H9 (cell line): ENCODE results near the gene ZFP37. TPM values are rescaled to one million over a fixed set of nuclear protein-coding genes. Genes with fewer than 3 reads are reported as not detected.
A peak's percentile ranks its signal among the peaks of the same experiment; 100 is the strongest.

Source experiments
- DNase-seq: peaks from one replicate; pipeline ENCODE4 v3.0.0-alpha.2; 2017
- H2AFZ ChIP-seq: one replicate; pipeline ENCODE4 v1.6.1; 2013; ENCODE audit warnings: mild to moderate bottlenecking, low read length, control low read depth, moderate library complexity
- H2AK5ac ChIP-seq: 2 replicates; pipeline ENCODE4 v1.6.1; 2013; ENCODE audit warnings: low read length, control low read depth, mixed read lengths; ENCODE audit not compliant: insufficient read length
- H2BK120ac ChIP-seq: one replicate; pipeline ENCODE4 v1.6.1; 2013; ENCODE audit warnings: low read depth, mild to moderate bottlenecking, low read length, control low read depth, inconsistent platforms; ENCODE audit not compliant: poor library complexity, severe bottlenecking
- H2BK12ac ChIP-seq: 2 replicates; pipeline ENCODE4 v1.6.1; 2013; ENCODE audit warnings: low read length, control low read depth, mixed read lengths, low read depth; ENCODE audit not compliant: insufficient read length
- H2BK15ac ChIP-seq: 2 replicates; pipeline ENCODE4 v1.6.1; 2013; ENCODE audit warnings: low read depth, low read length, control low read depth
- H2BK20ac ChIP-seq: one replicate; pipeline ENCODE4 v1.6.1; 2013; ENCODE audit warnings: low read depth, mild to moderate bottlenecking, low read length, control low read depth, inconsistent platforms; ENCODE audit not compliant: poor library complexity, severe bottlenecking
- H2BK5ac ChIP-seq: 2 replicates; pipeline ENCODE4 v1.6.1; 2013; ENCODE audit warnings: low read length, control low read depth, mixed read lengths; ENCODE audit not compliant: insufficient read length
- H3K14ac ChIP-seq: 2 replicates; pipeline ENCODE4 v1.6.1; 2013; ENCODE audit warnings: low read length, control low read depth; ENCODE audit not compliant: insufficient read depth
- H3K18ac ChIP-seq: 2 replicates; pipeline ENCODE4 v1.6.1; 2013; ENCODE audit warnings: low read depth, mild to moderate bottlenecking, mixed read lengths, low read length, control low read depth; ENCODE audit not compliant: insufficient read length
- H3K23ac ChIP-seq: 2 replicates; pipeline ENCODE4 v1.6.1; 2013; ENCODE audit warnings: low read length, control low read depth, mixed read lengths, low read depth; ENCODE audit not compliant: insufficient read length
- H3K23me2 ChIP-seq: 2 replicates; pipeline ENCODE4 v1.6.1; 2013; ENCODE audit warnings: low read depth, mild to moderate bottlenecking, mixed read lengths, low read length, control low read depth; ENCODE audit not compliant: insufficient read length, poor library complexity, severe bottlenecking
- H3K27ac ChIP-seq: 2 replicates; pipeline ENCODE4 v1.5.1; 2013; ENCODE audit warnings: low read length, control low read depth, mixed read lengths, low read depth; ENCODE audit not compliant: insufficient read length
- H3K27me3 ChIP-seq: 2 replicates; pipeline ENCODE4 v1.6.1; 2013; ENCODE audit warnings: low read length, control low read depth, inconsistent platforms; ENCODE audit not compliant: insufficient read depth
- H3K4ac ChIP-seq: 2 replicates; pipeline ENCODE4 v1.6.1; 2013; ENCODE audit warnings: low read depth, mild to moderate bottlenecking, control low read depth, inconsistent platforms, low read length, moderate library complexity
- H3K4me1 ChIP-seq: 2 replicates; pipeline ENCODE4 v1.6.1; 2013; ENCODE audit warnings: low read length, control low read depth, inconsistent platforms; ENCODE audit not compliant: insufficient read depth
- H3K4me2 ChIP-seq: 2 replicates; pipeline ENCODE4 v1.6.1; 2013; ENCODE audit warnings: low read length, control low read depth, mixed read lengths; ENCODE audit not compliant: insufficient read length, insufficient read depth
- H3K56ac ChIP-seq: 2 replicates; pipeline ENCODE4 v1.6.1; 2013; ENCODE audit warnings: low read depth, mild to moderate bottlenecking, mixed read lengths, low read length, control low read depth; ENCODE audit not compliant: insufficient read length
- H3K79me1 ChIP-seq: 2 replicates; pipeline ENCODE4 v1.6.1; 2013; ENCODE audit warnings: low read depth, mild to moderate bottlenecking, moderate library complexity, low read length, control low read depth, inconsistent platforms; ENCODE audit not compliant: insufficient read depth, poor library complexity, severe bottlenecking
- H3K79me2 ChIP-seq: 2 replicates; pipeline ENCODE4 v1.6.1; 2013; ENCODE audit warnings: low read length, control low read depth, inconsistent platforms; ENCODE audit not compliant: insufficient read depth
- H3K9ac ChIP-seq: 2 replicates; pipeline ENCODE4 v1.6.1; 2013; ENCODE audit warnings: low read length, control low read depth, mixed read lengths; ENCODE audit not compliant: insufficient read length; ENCODE audit errors: extremely low read depth
- H3K9me3 ChIP-seq: one replicate; pipeline ENCODE4 v1.6.1; 2013; ENCODE audit warnings: low read depth, low read length, inconsistent platforms; ENCODE audit not compliant: control insufficient read depth
- H3T11ph ChIP-seq: one replicate; pipeline ENCODE4 v1.6.1; 2013; ENCODE audit warnings: mild to moderate bottlenecking, low read length, control low read depth, inconsistent platforms
- H4K20me1 ChIP-seq: one replicate; pipeline ENCODE4 v1.6.1; 2013; ENCODE audit not compliant: control insufficient read depth, insufficient read length, insufficient read depth
- H4K5ac ChIP-seq: 2 replicates; pipeline ENCODE4 v1.6.1; 2013; ENCODE audit warnings: low read depth, mild to moderate bottlenecking, mixed read lengths, low read length, control low read depth; ENCODE audit not compliant: insufficient read length
- H4K8ac ChIP-seq: replicated peaks from 2 replicates; pipeline ENCODE4 v1.6.1; 2013; ENCODE audit warnings: low read length, control low read depth, mixed read lengths, low read depth; ENCODE audit not compliant: insufficient read length
- H4K91ac ChIP-seq: 2 replicates; pipeline ENCODE4 v1.6.1; 2013; ENCODE audit warnings: low read depth, mild to moderate bottlenecking, moderate library complexity, mixed read lengths, low read length, control low read depth; ENCODE audit not compliant: insufficient read length
- H3K27ac Mint-ChIP-seq, 3 experiments: 2 replicates in 2 of 3; 3 replicates in 1 of 3; pipeline ENCODE4 v1.8.0; 2020 to 2021; ENCODE audit warnings: mixed read lengths in 3 of 3, mild to moderate bottlenecking in 1 of 3, moderate library complexity in 1 of 3
- H3K27me3 Mint-ChIP-seq: 2 replicates; pipeline ENCODE4 v1.8.0; 2021; ENCODE audit warnings: low read depth, mild to moderate bottlenecking, moderate library complexity, mixed read lengths
- H3K36me3 Mint-ChIP-seq, 3 experiments: 2 replicates in 2 of 3; 3 replicates in 1 of 3; pipeline ENCODE4 v1.8.0; 2020 to 2021; ENCODE audit warnings: low read depth in 3 of 3, mixed read lengths in 3 of 3; ENCODE audit not compliant: insufficient read depth in 1 of 3
- H3K4me1 Mint-ChIP-seq, 2 experiments: 2 replicates each; pipeline ENCODE4 v1.8.0; 2020; ENCODE audit warnings: mixed read lengths in 2 of 2
- H3K4me3 Mint-ChIP-seq, 2 experiments: 2 replicates in 1 of 2; 3 replicates in 1 of 2; pipeline ENCODE4 v1.8.0; 2020 to 2021; ENCODE audit warnings: mild to moderate bottlenecking in 2 of 2, mixed read lengths in 2 of 2, moderate library complexity in 1 of 2
- H3K9me3 Mint-ChIP-seq, 2 experiments: 2 replicates in 1 of 2; 3 replicates in 1 of 2; pipeline ENCODE4 v1.8.0; 2020; ENCODE audit warnings: mild to moderate bottlenecking in 2 of 2, mixed read lengths in 2 of 2, moderate library complexity in 1 of 2
- WGBS: extraction: QIAGEN DNeasy Blood & Tissue Kit; methylation state at CpG from one replicate; pipeline ENCODE4 v1.1.7; 2013; ENCODE audit warnings: missing lambda C conversion rate, low lambda C conversion rate, mixed read lengths; ENCODE audit not compliant: insufficient read length; ENCODE audit errors: extremely low coverage; 5-methylcytosine and 5-hydroxymethylcytosine counted together
- total RNA-seq: library from RNA; stranded (reverse); gene quantifications from 2 replicates; pipeline ENCODE4 v1.2.1, GENCODE V29; 2021
- TF ChIP-seq, protein P1 (sequence below): fragments of 200-600 bp; sonication (generic); conservative IDR thresholded peaks from 3 replicates; pipeline ENCODE4 v1.8.0; 2021; ENCODE audit warnings: antibody characterized with exemption, mild to moderate bottlenecking

The ZFP37 gene
- total RNA-seq, 1 experiment from 2014 or later, result 5.1 TPM

GRCh38 chr9:113005777-113006176 lies 50.7 kb downstream of the ZFP37 start:
- WGBS, result no CpG with 5 or more reads among the region's 1 CpG
- Histone ChIP-seq H3T11ph (no peak overlapping the region), H3K4ac (no peak overlapping the region), H4K8ac (no peak overlapping the region), H3K9ac (no peak overlapping the region), H3K79me2 (no peaks in the 10 kb centered on the region), H3K9me3 (peaks cover 27% of the 10 kb centered on the region), H2BK5ac (no peak overlapping the region), H3K4me2 (no peak overlapping the region), H2AFZ (no peak overlapping the region), H3K14ac (no peak overlapping the region), H3K18ac (no peak overlapping the region), H4K91ac (no peak overlapping the region), H2AK5ac (no peak overlapping the region), H2BK20ac (no peak overlapping the region), H4K5ac (no peak overlapping the region), H3K79me1 (no peaks in the 10 kb centered on the region), H3K27ac (no peak overlapping the region), H4K20me1 (no peaks in the 10 kb centered on the region), H3K27me3 (no peaks in the 10 kb centered on the region), H2BK15ac (no peak overlapping the region), H2BK120ac (no peak overlapping the region), H3K23me2 (no peaks in the 10 kb centered on the region), H3K4me1 (0 out of 2 replicates have a peak, but pooled peaks cover 3% of the 10 kb centered on the region), H3K56ac (no peak overlapping the region), H2BK12ac (no peak overlapping the region), H3K23ac (no peak overlapping the region)
- H3K9me3 Mint-ChIP-seq, result peaks cover 71 to 76% of the 10 kb centered on the region in 2 experiments
- H3K27ac Mint-ChIP-seq, result peak overlapping the region in 2 of 3 experiments; percentile 17 to 51; a peak in 3 of 7 replicates
- TF ChIP-seq, protein P1, sequence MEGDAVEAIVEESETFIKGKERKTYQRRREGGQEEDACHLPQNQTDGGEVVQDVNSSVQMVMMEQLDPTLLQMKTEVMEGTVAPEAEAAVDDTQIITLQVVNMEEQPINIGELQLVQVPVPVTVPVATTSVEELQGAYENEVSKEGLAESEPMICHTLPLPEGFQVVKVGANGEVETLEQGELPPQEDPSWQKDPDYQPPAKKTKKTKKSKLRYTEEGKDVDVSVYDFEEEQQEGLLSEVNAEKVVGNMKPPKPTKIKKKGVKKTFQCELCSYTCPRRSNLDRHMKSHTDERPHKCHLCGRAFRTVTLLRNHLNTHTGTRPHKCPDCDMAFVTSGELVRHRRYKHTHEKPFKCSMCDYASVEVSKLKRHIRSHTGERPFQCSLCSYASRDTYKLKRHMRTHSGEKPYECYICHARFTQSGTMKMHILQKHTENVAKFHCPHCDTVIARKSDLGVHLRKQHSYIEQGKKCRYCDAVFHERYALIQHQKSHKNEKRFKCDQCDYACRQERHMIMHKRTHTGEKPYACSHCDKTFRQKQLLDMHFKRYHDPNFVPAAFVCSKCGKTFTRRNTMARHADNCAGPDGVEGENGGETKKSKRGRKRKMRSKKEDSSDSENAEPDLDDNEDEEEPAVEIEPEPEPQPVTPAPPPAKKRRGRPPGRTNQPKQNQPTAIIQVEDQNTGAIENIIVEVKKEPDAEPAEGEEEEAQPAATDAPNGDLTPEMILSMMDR, result no peak
- no peak for DNase-seq
- peaks cover 10 to 11% of the 10 kb centered on the region in 2 experiments for H3K4me1 Mint-ChIP-seq
- peaks cover 42 to 67% (median 56%) of the 10 kb centered on the region in 3 experiments for H3K36me3 Mint-ChIP-seq
- H3K4me3 Mint-ChIP-seq, result no peak overlapping the region; a peak in 1 of 5 replicates
- H3K27me3 Mint-ChIP-seq, result no peaks in the 10 kb centered on the region; the same call in 1 of the 2 replicates
